ENCODE measurements around the gene CPLX4. TPM values are rescaled to one million over a fixed set of nuclear protein-coding genes. Genes with fewer than 3 reads are reported as not detected.

CPLX4 gene
- total RNA-seq, 1 experiment from 2014 or later, result not detected

- TF ChIP-seq HMGXB4 (CRISPR knock-in tag; IDR thresholded peaks at IDR 0.05), result no peak
- no peak for TF ChIP-seq EMX1 (CRISPR knock-in tag; IDR thresholded peaks at IDR 0.05)
- TF ChIP-seq ZBTB43 (CRISPR knock-in tag; IDR thresholded peaks at IDR 0.05), result no peak
- no peak for TF ChIP-seq NFATC4 (CRISPR knock-in tag; IDR thresholded peaks at IDR 0.05)
- no peak for TF ChIP-seq NR1H2 (CRISPR knock-in tag; IDR thresholded peaks at IDR 0.05)
- TF ChIP-seq E2F1 (CRISPR knock-in tag; IDR thresholded peaks at IDR 0.05), result no peak
- TF ChIP-seq ATF6 (CRISPR knock-in tag; IDR thresholded peaks at IDR 0.05), result no peak
- TF ChIP-seq IRF2 (CRISPR knock-in tag; IDR thresholded peaks at IDR 0.05; ENCODE audit: borderline replicate concordance, low read depth), result no peak
- TF ChIP-seq JUN (CRISPR knock-in tag; IDR thresholded peaks at IDR 0.05), result no peak
Observed at GRCh38 chr18:59278793-59279192, 39.7 kb downstream of the CPLX4 start (continued).

GRCh38 chr18:59276047-59276446, 42.4 kb downstream of the CPLX4 start:
- DNase-seq (ENCODE audit: low spot score), result no peak
- no peak for TF ChIP-seq EMX1 (CRISPR knock-in tag; IDR thresholded peaks at IDR 0.05)
- no peak for TF ChIP-seq MLX (CRISPR knock-in tag; IDR thresholded peaks at IDR 0.05)
- no peak for TF ChIP-seq ATF3 (CRISPR knock-in tag; conservative IDR thresholded peaks at IDR 0.05)
- no peak for TF ChIP-seq ZNF281 (CRISPR knock-in tag; IDR thresholded peaks at IDR 0.05)
- POLR2A ChIA-PET, result interaction anchor here (0.6 kb wide), 1 partner anchor 1331 kb away, joined by 3 read pairs; no protein-coding TSS in a partner anchor
- Mint-ChIP-seq H3K27me3 (ENCODE audit: low read depth) (peaks cover 98% of the 10 kb centered on the region), H3K9me3 (no peaks in the 10 kb centered on the region), H3K4me3 (peak overlapping the region; percentile 16; the same call in 1 of the 2 replicates), H3K36me3 (no peaks in the 10 kb centered on the region), H3K27ac (no peak overlapping the region), H3K4me1 (peaks cover 32% of the 10 kb centered on the region)
- CTCF ChIA-PET, result interaction anchor here (0.6 to 2.8 kb wide), 8 partner anchors 11 to 421 kb away, joined by 3 to 26 read pairs (median 6); partner anchors contain the start of gene CCBE1
- ATAC-seq, result 0 out of 2 replicates have a peak, but pooled peaks have one; percentile 3
